HepG2 (cell line): ENCODE results near the gene PLD6. TPM values are rescaled to one million over a fixed set of nuclear protein-coding genes. Genes with fewer than 3 reads are reported as not detected.

ENCODE experiments used
- ARID2 ChIP-seq: sonication (generic); formaldehyde crosslinking; IDR thresholded peaks from 2 replicates; pipeline ENCODE4 v1.8.1; 2022; ENCODE audit warnings: mild to moderate bottlenecking, missing genetic modification reagents, borderline replicate concordance
- KDM5A ChIP-seq: fragments of 200-600 bp; sonication (generic); IDR thresholded peaks from 2 replicates; pipeline ENCODE4 v1.7.0; 2018; ENCODE audit warnings: antibody characterized with exemption, mild to moderate bottlenecking, low read length, borderline replicate concordance
- PRDM4 ChIP-seq: sonication (generic); formaldehyde crosslinking; IDR thresholded peaks from 2 replicates; pipeline ENCODE4 v1.9.0; 2021; ENCODE audit warnings: missing genetic modification reagents, borderline replicate concordance
- TARDBP ChIP-seq: sonication (generic); formaldehyde crosslinking; IDR thresholded peaks from 2 replicates; pipeline ENCODE4 v1.8.0; 2022; ENCODE audit warnings: mild to moderate bottlenecking, missing genetic modification reagents
- TFAP4 ChIP-seq: sonication (generic); IDR thresholded peaks from 2 replicates; pipeline ENCODE4 v1.6.1; 2016; ENCODE audit warnings: low read depth, borderline replicate concordance
- ZKSCAN5 ChIP-seq: sonication (generic); formaldehyde crosslinking; IDR thresholded peaks from 2 replicates; pipeline ENCODE4 v1.5.1; 2020; ENCODE audit warnings: mild to moderate bottlenecking, missing genetic modification reagents
- ZNF207 ChIP-seq: fragments of 450-650 bp; IDR thresholded peaks from 2 replicates; pipeline ENCODE4 v1.6.1; 2016; ENCODE audit warnings: antibody characterized with exemption, borderline replicate concordance
- ZNF253 ChIP-seq: sonication (generic); formaldehyde crosslinking; IDR thresholded peaks from 2 replicates; pipeline ENCODE4 v1.8.0; 2022; ENCODE audit warnings: mild to moderate bottlenecking, missing genetic modification reagents, borderline replicate concordance
- ZNF441 ChIP-seq: sonication (generic); formaldehyde crosslinking; IDR thresholded peaks from 2 replicates; pipeline ENCODE4 v1.7.0; 2021; ENCODE audit warnings: missing genetic modification reagents, borderline replicate concordance
- ZNF563 ChIP-seq: sonication (generic); formaldehyde crosslinking; IDR thresholded peaks from 2 replicates; pipeline ENCODE4 v1.8.0; 2022; ENCODE audit warnings: mild to moderate bottlenecking, moderate library complexity, missing genetic modification reagents
- polyA plus RNA-seq, 8 experiments: library from polyadenylated mRNA; depleted of rRNA in 3 of 8; stranded (reverse) in 7 of 8; unstranded in 1 of 8; fragments of >200 nt; fragmentation: Illumina TruSeq in 4 of 8; extraction: Trizol in 4 of 8; gene quantifications; 2 replicates each; pipeline versions ENCODE4 v1.2.1 to v1.2.3, GENCODE V29; 2011 to 2016; ENCODE audit warnings: low read depth in 4 of 8, missing spikeins in 1 of 8, mixed read lengths in 1 of 8; ENCODE audit not compliant: insufficient read depth in 1 of 8
- total RNA-seq, 5 experiments: library from RNA; depleted of rRNA; stranded (reverse); fragments of >200 nt; fragmentation: Illumina TruSeq; extraction: Trizol; gene quantifications; 2 replicates each; pipeline ENCODE4 v1.2.3, GENCODE V29; 2016; ENCODE audit warnings: low read depth in 1 of 5
- TF ChIP-seq, protein P1 (sequence below): sonication (generic); formaldehyde crosslinking; IDR thresholded peaks from 2 replicates; pipeline ENCODE4 v1.4.0; 2020; ENCODE audit warnings: mild to moderate bottlenecking, missing genetic modification reagents
- TF ChIP-seq, protein P2 (sequence below): sonication (generic); formaldehyde crosslinking; conservative IDR thresholded peaks from 2 replicates; pipeline ENCODE4 v1.4.0; 2020; ENCODE audit warnings: missing genetic modification reagents
- TF ChIP-seq, protein P3 (sequence below): sonication (generic); formaldehyde crosslinking; IDR thresholded peaks from 2 replicates; pipeline ENCODE4 v1.5.1; 2020; ENCODE audit warnings: missing genetic modification reagents, mild to moderate bottlenecking, borderline replicate concordance
- TF ChIP-seq, protein P4 (sequence below): IDR thresholded peaks from 2 replicates; pipeline ENCODE4 v1.6.1; 2012; ENCODE audit warnings: low read depth, low read length, improper control_type of control experiment

PLD6 gene
- total and polyA plus RNA-seq, 2 of the 13 experiments (the other 11 are each of a cell fraction or from before 2014, with no cell fraction given): 5.2 to 11.4 TPM

DNA sequence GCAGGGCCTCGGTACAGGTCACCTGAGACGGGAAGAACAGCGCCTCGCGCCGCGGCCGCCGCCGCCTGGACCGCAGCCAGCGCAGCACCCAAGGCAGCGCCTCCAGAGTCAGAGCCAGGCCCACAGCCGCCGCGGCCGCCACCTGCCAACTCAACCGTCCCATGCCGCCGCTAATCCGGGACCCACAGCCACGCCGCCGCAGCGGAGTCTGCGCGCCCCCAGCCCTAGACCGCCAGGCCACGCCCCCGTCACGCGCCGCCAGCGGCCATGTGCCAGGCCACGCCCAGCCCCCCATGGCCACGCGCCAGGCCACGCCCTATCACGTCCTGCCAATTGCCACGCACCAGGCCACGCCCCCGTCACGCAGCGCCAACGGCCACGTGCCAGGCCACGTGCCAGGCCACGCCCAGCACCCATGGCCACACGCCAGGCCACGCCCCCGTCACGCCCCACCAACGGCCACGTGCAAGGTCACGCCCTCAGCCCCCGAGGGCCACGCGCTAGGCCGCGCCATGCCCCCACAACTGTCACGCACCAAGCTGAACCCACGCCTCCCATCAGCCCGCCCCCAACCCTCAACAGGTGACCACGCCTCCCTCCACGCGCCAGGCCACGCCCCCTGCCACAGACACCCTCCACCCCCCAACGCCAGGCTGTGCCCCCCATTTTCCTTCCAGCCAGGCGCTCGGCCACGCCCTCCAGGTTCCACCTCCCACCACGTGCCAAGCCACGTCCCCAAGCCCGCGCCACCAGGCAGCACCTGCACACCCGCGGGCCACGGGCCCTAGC lies at the start of gene PLD6 (continued):
- TF ChIP-seq, protein P1, sequence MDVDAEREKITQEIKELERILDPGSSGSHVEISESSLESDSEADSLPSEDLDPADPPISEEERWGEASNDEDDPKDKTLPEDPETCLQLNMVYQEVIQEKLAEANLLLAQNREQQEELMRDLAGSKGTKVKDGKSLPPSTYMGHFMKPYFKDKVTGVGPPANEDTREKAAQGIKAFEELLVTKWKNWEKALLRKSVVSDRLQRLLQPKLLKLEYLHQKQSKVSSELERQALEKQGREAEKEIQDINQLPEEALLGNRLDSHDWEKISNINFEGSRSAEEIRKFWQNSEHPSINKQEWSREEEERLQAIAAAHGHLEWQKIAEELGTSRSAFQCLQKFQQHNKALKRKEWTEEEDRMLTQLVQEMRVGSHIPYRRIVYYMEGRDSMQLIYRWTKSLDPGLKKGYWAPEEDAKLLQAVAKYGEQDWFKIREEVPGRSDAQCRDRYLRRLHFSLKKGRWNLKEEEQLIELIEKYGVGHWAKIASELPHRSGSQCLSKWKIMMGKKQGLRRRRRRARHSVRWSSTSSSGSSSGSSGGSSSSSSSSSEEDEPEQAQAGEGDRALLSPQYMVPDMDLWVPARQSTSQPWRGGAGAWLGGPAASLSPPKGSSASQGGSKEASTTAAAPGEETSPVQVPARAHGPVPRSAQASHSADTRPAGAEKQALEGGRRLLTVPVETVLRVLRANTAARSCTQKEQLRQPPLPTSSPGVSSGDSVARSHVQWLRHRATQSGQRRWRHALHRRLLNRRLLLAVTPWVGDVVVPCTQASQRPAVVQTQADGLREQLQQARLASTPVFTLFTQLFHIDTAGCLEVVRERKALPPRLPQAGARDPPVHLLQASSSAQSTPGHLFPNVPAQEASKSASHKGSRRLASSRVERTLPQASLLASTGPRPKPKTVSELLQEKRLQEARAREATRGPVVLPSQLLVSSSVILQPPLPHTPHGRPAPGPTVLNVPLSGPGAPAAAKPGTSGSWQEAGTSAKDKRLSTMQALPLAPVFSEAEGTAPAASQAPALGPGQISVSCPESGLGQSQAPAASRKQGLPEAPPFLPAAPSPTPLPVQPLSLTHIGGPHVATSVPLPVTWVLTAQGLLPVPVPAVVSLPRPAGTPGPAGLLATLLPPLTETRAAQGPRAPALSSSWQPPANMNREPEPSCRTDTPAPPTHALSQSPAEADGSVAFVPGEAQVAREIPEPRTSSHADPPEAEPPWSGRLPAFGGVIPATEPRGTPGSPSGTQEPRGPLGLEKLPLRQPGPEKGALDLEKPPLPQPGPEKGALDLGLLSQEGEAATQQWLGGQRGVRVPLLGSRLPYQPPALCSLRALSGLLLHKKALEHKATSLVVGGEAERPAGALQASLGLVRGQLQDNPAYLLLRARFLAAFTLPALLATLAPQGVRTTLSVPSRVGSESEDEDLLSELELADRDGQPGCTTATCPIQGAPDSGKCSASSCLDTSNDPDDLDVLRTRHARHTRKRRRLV: 0 out of 2 replicates have a peak, but pooled peaks have one; percentile 38
- TF ChIP-seq ZKSCAN5 (CRISPR knock-in tag): no peak
- TF ChIP-seq TARDBP (CRISPR knock-in tag): peak; percentile 95; the same call in 1 of the 2 replicates
- TF ChIP-seq PRDM4 (CRISPR knock-in tag): no peak
- TF ChIP-seq ZNF207: no peak
- TF ChIP-seq ZNF563 (CRISPR knock-in tag): peak; percentile 98
- TF ChIP-seq, protein P2, sequence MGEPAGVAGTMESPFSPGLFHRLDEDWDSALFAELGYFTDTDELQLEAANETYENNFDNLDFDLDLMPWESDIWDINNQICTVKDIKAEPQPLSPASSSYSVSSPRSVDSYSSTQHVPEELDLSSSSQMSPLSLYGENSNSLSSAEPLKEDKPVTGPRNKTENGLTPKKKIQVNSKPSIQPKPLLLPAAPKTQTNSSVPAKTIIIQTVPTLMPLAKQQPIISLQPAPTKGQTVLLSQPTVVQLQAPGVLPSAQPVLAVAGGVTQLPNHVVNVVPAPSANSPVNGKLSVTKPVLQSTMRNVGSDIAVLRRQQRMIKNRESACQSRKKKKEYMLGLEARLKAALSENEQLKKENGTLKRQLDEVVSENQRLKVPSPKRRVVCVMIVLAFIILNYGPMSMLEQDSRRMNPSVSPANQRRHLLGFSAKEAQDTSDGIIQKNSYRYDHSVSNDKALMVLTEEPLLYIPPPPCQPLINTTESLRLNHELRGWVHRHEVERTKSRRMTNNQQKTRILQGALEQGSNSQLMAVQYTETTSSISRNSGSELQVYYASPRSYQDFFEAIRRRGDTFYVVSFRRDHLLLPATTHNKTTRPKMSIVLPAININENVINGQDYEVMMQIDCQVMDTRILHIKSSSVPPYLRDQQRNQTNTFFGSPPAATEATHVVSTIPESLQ (CRISPR knock-in tag): no peak
- TF ChIP-seq, protein P3, sequence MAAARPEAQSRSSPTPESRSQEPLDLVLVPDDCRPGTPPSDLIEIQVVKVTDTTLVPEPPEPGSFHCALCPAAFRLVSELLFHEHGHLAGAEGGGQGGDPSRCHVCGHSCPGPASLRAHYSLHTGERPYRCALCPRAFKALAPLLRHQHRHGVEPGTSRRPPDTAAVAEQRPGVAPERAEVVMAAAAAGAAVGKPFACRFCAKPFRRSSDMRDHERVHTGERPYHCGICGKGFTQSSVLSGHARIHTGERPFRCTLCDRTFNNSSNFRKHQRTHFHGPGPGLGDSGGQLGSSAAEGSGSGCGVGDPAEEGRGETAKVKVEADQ (CRISPR knock-in tag): peak; percentile 97; the same call in 1 of the 2 replicates
- TF ChIP-seq ZNF253 (CRISPR knock-in tag): peak; percentile 68
- TF ChIP-seq ZNF441 (CRISPR knock-in tag): peak; percentile 79; the same call in 1 of the 2 replicates
- no peak for TF ChIP-seq KDM5A
- TF ChIP-seq TFAP4: no peak
- TF ChIP-seq ARID2 (CRISPR knock-in tag): peak; percentile 88
- TF ChIP-seq, protein P4, sequence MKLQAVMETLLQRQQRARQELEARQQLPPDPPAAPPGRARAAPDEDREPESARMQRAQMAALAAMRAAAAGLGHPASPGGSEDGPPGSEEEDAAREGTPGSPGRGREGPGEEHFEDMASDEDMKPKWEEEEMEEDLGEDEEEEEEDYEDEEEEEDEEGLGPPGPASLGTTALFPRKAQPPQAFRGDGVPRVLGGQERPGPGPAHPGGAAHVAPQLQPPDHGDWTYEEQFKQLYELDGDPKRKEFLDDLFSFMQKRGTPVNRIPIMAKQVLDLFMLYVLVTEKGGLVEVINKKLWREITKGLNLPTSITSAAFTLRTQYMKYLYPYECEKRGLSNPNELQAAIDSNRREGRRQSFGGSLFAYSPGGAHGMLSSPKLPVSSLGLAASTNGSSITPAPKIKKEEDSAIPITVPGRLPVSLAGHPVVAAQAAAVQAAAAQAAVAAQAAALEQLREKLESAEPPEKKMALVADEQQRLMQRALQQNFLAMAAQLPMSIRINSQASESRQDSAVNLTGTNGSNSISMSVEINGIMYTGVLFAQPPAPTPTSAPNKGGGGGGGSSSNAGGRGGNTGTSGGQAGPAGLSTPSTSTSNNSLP: no peak
